Measurements from ENCODE around the gene BCL7A. TPM values are rescaled to one million over a fixed set of nuclear protein-coding genes. Genes with fewer than 3 reads are reported as not detected.
A peak's percentile ranks its signal among the peaks of the same experiment; 100 is the strongest.

The BCL7A gene
- total RNA-seq, 4 donors from 2014 or later: 15.9 to 30.9 (median 22.7) TPM

DNA sequence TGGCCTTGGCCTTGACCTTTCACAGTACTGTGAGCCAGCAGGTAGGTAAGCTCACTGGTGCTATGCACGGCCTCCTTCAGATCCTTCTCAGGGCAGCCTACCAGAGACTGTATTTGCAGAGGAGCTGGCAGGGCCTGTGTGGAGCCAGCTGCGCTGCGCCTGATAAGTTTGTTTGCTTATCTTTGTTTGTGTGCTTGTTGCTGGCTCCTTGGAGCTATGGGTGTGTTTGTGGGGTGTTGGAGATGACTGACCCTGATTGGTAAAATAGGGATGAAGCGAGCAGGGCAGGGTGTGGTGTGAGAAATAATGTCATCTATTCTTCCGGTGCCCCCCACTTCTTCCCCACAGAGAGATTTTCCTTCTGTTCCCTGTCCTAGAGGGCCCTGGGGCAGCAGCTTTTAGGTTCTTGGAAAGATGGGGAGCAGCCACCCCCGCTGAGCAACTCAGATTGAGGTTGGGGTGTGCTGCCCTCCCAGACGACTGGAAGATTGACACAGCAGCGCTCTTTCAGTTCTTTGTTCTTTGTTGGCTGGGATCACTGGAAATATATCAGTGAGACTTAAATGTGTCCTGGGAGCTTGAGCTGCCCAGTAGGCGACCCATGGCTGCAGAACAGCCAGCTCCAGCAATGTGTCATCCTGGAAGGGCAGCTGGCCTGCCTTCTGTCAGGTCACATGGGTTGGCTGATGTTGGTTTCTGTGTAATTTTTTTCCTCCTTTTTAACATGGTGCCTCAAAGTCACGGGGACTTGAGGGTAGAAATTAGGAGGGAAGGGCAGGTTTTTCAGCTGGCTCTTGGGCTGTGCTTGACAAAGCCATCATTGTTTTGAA lies 76.5 kb downstream of the BCL7A start:
- peak in 1 of 2 donors; percentile 69 for DNase-seq (ENCODE audit: low spot score in 2 of 2)
- Histone ChIP-seq H3K4me1 (peaks cover 72% of the 10 kb centered on the region), H3K27me3 (no peaks in the 10 kb centered on the region), H3K4me3 (no peak overlapping the region), H3K9me3 (no peaks in the 10 kb centered on the region), H3K36me3 (no peaks in the 10 kb centered on the region), H3K27ac (peak overlapping the region; percentile 90)
- WGBS: 23% methylated on average over 10 of the region's 10 CpGs
- TF ChIP-seq, protein P1, sequence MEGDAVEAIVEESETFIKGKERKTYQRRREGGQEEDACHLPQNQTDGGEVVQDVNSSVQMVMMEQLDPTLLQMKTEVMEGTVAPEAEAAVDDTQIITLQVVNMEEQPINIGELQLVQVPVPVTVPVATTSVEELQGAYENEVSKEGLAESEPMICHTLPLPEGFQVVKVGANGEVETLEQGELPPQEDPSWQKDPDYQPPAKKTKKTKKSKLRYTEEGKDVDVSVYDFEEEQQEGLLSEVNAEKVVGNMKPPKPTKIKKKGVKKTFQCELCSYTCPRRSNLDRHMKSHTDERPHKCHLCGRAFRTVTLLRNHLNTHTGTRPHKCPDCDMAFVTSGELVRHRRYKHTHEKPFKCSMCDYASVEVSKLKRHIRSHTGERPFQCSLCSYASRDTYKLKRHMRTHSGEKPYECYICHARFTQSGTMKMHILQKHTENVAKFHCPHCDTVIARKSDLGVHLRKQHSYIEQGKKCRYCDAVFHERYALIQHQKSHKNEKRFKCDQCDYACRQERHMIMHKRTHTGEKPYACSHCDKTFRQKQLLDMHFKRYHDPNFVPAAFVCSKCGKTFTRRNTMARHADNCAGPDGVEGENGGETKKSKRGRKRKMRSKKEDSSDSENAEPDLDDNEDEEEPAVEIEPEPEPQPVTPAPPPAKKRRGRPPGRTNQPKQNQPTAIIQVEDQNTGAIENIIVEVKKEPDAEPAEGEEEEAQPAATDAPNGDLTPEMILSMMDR (IDR thresholded peaks at IDR 0.05): no peak
- no peak for TF ChIP-seq POLR2A (IDR thresholded peaks at IDR 0.05)

DNA sequence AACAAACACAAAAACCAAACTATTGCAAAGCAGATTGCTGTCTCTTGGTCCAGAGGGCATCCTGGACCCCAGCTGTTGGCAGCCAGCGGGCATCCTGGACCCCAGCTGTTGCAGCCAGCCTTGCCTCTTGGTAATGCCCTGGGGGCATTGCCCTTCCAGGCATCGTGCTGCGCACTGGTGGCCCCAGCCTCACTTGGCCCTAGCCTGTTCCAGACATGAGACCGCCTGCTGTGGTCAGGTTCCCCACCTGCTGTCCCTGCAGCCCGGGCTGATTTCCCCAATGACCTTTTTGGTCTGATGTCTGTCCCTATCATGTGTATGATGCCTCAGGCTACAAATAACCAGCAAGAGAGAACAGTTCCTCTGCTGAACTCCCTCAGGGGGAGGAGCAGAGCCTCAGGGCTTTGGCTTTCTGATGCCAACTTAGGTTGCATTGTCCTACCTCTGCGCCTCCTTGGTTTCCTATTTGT lies 77.6 kb downstream of the BCL7A start:
- WGBS: 85% methylated on average over 6 of the region's 6 CpGs
- Histone ChIP-seq H3K27me3 (no peaks in the 10 kb centered on the region), H3K36me3 (no peaks in the 10 kb centered on the region), H3K4me3 (no peak overlapping the region), H3K9me3 (no peaks in the 10 kb centered on the region), H3K4me1 (peaks cover 70% of the 10 kb centered on the region), H3K27ac (peak overlapping the region; percentile 90)
- TF ChIP-seq EP300 (IDR thresholded peaks at IDR 0.05) (no peak), POLR2A (IDR thresholded peaks at IDR 0.05) (no peak), POLR2AphosphoS5 (IDR thresholded peaks at IDR 0.05) (no peak)
- TF ChIP-seq, protein P1 (IDR thresholded peaks at IDR 0.05): no peak
- DNase-seq (ENCODE audit: low spot score in 2 of 2): peak in 1 of 2 donors; percentile 60

DNA sequence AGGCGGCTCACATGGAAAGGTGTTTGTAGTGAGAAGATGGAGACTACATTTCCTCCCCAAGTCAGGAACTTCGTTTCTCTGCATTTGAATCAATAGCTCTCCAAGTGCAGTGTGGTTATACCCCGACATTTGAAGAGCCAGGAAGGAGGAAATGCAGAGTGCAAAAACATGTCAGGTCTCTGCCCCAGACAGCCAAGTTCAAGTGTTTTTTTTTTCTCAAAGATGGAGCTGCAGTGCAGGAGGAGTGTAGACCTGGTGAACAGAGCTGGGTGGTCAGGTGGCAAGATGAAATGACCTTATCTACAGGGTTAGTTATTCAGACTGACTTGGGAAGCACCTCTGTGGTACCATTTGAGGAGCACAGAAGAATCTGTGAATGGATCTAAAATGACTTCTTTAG lies 78.2 kb downstream of the BCL7A start:
- no peak for TF ChIP-seq EP300 (IDR thresholded peaks at IDR 0.05)
- TF ChIP-seq, protein P1 (IDR thresholded peaks at IDR 0.05): no peak
- TF ChIP-seq POLR2AphosphoS5 (IDR thresholded peaks at IDR 0.05): no peak
- TF ChIP-seq POLR2A (IDR thresholded peaks at IDR 0.05): no peak
- peak in 1 of 2 donors; percentile 21 for DNase-seq (ENCODE audit: low spot score in 2 of 2)
- no peaks in the 10 kb centered on the region for H3K9me3 ChIP-seq
- no peak overlapping the region for H3K4me3 ChIP-seq
- peaks cover 67% of the 10 kb centered on the region for H3K4me1 ChIP-seq
- H3K36me3 ChIP-seq: no peaks in the 10 kb centered on the region
- H3K27ac ChIP-seq: no peak overlapping the region
- H3K27me3 ChIP-seq: no peaks in the 10 kb centered on the region
- WGBS: 35% methylated on average over 3 of the region's 3 CpGs

DNA sequence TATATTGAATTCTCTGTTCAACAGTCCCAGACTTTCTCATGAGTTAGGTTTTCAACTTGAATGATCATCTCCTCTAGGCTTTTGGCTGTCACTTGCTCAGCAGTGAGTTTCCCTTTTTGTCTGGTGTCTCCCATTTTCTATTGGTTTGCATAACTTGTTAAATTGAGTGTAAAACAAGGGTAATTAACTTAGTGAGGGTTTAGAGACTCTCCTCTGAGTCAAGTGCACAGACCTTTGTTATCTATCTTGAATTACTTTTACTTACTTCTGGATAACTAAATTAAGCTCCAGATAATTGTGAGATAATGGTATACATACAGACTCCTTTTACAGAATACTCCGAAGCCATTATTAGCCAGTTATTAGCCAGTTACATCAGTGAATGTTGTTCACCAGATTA lies 78.9 kb downstream of the BCL7A start:
- Histone ChIP-seq H3K27me3 (no peaks in the 10 kb centered on the region), H3K27ac (no peak overlapping the region), H3K36me3 (no peaks in the 10 kb centered on the region), H3K9me3 (no peaks in the 10 kb centered on the region), H3K4me3 (no peak overlapping the region), H3K4me1 (peaks cover 65% of the 10 kb centered on the region)
- TF ChIP-seq EP300 (IDR thresholded peaks at IDR 0.05) (no peak), POLR2A (IDR thresholded peaks at IDR 0.05) (no peak), POLR2AphosphoS5 (IDR thresholded peaks at IDR 0.05) (no peak)
- TF ChIP-seq, protein P1 (IDR thresholded peaks at IDR 0.05): no peak
- no peak for DNase-seq (ENCODE audit: low spot score in 2 of 2)
- 83% methylated on average over 1 of the region's 1 CpG for WGBS

DNA sequence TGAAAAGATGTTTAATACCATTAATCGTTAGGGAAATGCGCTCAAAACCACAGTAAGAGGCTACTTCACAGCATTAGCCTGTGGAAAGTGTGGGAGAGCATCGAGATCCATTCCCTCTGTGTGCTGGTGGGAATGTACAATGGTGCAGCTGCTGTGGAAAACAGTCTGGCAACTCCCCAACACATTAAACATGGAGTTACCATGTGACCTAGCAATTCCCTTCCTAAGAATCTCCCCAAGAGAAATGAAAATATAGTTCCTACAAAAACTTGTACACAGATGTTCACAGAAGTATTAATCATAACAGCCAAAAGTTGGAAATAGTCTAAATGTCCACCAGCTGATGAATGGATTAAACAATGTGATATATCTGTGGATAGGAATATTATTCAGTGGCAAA lies 80.6 kb downstream of the BCL7A start:
- WGBS: 88% methylated on average over 3 of the region's 3 CpGs
- H3K4me1 ChIP-seq: peaks cover 59% of the 10 kb centered on the region
- TF ChIP-seq, protein P1 (IDR thresholded peaks at IDR 0.05): no peak
- TF ChIP-seq POLR2A (IDR thresholded peaks at IDR 0.05) (no peak), EP300 (IDR thresholded peaks at IDR 0.05) (no peak)
- no peaks in the 10 kb centered on the region for H3K36me3 ChIP-seq
- no peak for DNase-seq (ENCODE audit: low spot score in 2 of 2)
- no peak overlapping the region for H3K4me3 ChIP-seq
- no peaks in the 10 kb centered on the region for H3K9me3 ChIP-seq
- no peaks in the 10 kb centered on the region for H3K27me3 ChIP-seq
- H3K27ac ChIP-seq: no peak overlapping the region

Data from suprapubic skin (tissue), 4 donors.